ENCODE data around the gene C1orf232. TPM values are rescaled to one million over a fixed set of nuclear protein-coding genes. Genes with fewer than 3 reads are reported as not detected.

Gene C1orf232
- total and polyA plus RNA-seq, 4 donors, result not detected

DNA sequence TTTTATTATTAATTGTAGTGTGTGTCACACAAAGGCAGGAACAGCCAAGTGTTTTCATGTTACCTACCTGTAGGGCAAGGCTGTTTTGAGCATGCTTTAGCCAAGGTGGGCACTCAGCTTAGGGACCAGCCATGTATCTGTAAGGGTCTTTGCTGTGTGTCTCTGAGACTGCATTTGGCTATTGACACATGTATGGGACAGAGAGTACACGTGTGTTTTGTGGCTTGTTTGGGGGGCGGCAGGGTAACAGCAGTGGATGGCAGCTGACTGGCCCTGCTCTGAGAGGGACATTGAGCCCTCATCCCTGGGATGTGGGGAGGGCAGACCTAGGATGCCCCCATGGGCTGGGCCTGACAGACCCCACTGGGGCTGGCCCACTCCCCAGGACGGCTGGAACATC is 28.5 kb upstream of the C1orf232 start:
- H3K9ac ChIP-seq (ENCODE audit: low read depth in 1 of 2, low read length in 2 of 2), result no peak overlapping the region
- WGBS, result 93% methylated on average over 3 of the region's 3 CpGs
- no peaks in the 10 kb centered on the region for H3K4me1 ChIP-seq (ENCODE audit: control insufficient read depth in 4 of 4, insufficient read depth in 4 of 4, low read length in 3 of 4)
- no peak for TF ChIP-seq RXRA (IDR thresholded peaks at IDR 0.05)
- TF ChIP-seq HNF4G (IDR thresholded peaks at IDR 0.05), result no peak
- TF ChIP-seq, protein P1, sequence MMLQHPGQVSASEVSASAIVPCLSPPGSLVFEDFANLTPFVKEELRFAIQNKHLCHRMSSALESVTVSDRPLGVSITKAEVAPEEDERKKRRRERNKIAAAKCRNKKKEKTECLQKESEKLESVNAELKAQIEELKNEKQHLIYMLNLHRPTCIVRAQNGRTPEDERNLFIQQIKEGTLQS (IDR thresholded peaks at IDR 0.05), result no peak
- TF ChIP-seq EGR1 (IDR thresholded peaks at IDR 0.05; ENCODE audit: low read depth in 2 of 2), result no peak
- TF ChIP-seq JUND (IDR thresholded peaks at IDR 0.05), result no peak
- no peaks in the 10 kb centered on the region for H3K36me3 ChIP-seq (ENCODE audit: control insufficient read depth in 4 of 4, insufficient read depth in 3 of 4, low read depth in 1 of 4, low read length in 3 of 4)
- H3K4me3 ChIP-seq (ENCODE audit: low read depth in 1 of 3, low read length in 3 of 3), result no peak overlapping the region
- no peaks in the 10 kb centered on the region for H3K9me3 ChIP-seq (ENCODE audit: control insufficient read depth in 4 of 4, low read length in 3 of 4)
- DNase-seq (ENCODE audit: low spot score), result no peak
- no peak overlapping the region for H3K27ac ChIP-seq (ENCODE audit: low read depth in 1 of 2, low read length in 2 of 2)
- H3K27me3 ChIP-seq (ENCODE audit: control insufficient read depth in 4 of 4, insufficient read depth in 4 of 4, low read length in 3 of 4), result no peaks in the 10 kb centered on the region

DNA sequence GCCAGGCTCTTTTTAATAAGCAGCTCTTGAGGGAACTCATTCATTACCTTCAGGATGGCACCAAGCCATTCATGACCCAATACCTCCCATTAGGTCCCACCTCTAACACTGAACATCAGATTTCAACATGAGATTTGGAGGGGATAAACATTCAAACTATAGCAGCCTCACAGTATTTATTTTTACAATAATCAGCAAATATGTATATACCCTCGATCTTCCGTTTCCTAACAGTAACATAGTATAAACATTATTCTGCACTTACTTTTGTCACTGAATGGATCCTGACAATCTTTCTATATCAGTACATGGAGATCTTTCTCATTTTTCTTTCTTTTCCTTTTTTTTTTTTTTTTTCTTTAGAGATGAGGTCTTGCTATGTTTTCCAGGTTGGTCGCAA is 27.0 kb upstream of the C1orf232 start:
- no peak for DNase-seq (ENCODE audit: low spot score)
- H3K9ac ChIP-seq (ENCODE audit: low read depth in 1 of 2, low read length in 2 of 2), result no peak overlapping the region
- TF ChIP-seq, protein P2, sequence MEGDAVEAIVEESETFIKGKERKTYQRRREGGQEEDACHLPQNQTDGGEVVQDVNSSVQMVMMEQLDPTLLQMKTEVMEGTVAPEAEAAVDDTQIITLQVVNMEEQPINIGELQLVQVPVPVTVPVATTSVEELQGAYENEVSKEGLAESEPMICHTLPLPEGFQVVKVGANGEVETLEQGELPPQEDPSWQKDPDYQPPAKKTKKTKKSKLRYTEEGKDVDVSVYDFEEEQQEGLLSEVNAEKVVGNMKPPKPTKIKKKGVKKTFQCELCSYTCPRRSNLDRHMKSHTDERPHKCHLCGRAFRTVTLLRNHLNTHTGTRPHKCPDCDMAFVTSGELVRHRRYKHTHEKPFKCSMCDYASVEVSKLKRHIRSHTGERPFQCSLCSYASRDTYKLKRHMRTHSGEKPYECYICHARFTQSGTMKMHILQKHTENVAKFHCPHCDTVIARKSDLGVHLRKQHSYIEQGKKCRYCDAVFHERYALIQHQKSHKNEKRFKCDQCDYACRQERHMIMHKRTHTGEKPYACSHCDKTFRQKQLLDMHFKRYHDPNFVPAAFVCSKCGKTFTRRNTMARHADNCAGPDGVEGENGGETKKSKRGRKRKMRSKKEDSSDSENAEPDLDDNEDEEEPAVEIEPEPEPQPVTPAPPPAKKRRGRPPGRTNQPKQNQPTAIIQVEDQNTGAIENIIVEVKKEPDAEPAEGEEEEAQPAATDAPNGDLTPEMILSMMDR (IDR thresholded peaks at IDR 0.05; ENCODE audit: low read depth, low read length, missing input control), result no peak
- no peak for TF ChIP-seq RAD21 (IDR thresholded peaks at IDR 0.05)
- TF ChIP-seq FOXA2 (IDR thresholded peaks at IDR 0.05), result no peak
- TF ChIP-seq HNF4A (conservative IDR thresholded peaks at IDR 0.05), result no peak
- TF ChIP-seq, protein P1 (IDR thresholded peaks at IDR 0.05), result no peak
- TF ChIP-seq GABPA (IDR thresholded peaks at IDR 0.05 in 1 of 2, conservative IDR thresholded peaks at IDR 0.05 in 1 of 2), result no peak
- TF ChIP-seq HNF4G (IDR thresholded peaks at IDR 0.05), result no peak
- no peak for TF ChIP-seq NR2F2 (IDR thresholded peaks at IDR 0.05)
- TF ChIP-seq RXRA (IDR thresholded peaks at IDR 0.05), result no peak
- TF ChIP-seq, protein P3, sequence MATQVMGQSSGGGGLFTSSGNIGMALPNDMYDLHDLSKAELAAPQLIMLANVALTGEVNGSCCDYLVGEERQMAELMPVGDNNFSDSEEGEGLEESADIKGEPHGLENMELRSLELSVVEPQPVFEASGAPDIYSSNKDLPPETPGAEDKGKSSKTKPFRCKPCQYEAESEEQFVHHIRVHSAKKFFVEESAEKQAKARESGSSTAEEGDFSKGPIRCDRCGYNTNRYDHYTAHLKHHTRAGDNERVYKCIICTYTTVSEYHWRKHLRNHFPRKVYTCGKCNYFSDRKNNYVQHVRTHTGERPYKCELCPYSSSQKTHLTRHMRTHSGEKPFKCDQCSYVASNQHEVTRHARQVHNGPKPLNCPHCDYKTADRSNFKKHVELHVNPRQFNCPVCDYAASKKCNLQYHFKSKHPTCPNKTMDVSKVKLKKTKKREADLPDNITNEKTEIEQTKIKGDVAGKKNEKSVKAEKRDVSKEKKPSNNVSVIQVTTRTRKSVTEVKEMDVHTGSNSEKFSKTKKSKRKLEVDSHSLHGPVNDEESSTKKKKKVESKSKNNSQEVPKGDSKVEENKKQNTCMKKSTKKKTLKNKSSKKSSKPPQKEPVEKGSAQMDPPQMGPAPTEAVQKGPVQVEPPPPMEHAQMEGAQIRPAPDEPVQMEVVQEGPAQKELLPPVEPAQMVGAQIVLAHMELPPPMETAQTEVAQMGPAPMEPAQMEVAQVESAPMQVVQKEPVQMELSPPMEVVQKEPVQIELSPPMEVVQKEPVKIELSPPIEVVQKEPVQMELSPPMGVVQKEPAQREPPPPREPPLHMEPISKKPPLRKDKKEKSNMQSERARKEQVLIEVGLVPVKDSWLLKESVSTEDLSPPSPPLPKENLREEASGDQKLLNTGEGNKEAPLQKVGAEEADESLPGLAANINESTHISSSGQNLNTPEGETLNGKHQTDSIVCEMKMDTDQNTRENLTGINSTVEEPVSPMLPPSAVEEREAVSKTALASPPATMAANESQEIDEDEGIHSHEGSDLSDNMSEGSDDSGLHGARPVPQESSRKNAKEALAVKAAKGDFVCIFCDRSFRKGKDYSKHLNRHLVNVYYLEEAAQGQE (IDR thresholded peaks at IDR 0.05), result no peak
- TF ChIP-seq, protein P4, sequence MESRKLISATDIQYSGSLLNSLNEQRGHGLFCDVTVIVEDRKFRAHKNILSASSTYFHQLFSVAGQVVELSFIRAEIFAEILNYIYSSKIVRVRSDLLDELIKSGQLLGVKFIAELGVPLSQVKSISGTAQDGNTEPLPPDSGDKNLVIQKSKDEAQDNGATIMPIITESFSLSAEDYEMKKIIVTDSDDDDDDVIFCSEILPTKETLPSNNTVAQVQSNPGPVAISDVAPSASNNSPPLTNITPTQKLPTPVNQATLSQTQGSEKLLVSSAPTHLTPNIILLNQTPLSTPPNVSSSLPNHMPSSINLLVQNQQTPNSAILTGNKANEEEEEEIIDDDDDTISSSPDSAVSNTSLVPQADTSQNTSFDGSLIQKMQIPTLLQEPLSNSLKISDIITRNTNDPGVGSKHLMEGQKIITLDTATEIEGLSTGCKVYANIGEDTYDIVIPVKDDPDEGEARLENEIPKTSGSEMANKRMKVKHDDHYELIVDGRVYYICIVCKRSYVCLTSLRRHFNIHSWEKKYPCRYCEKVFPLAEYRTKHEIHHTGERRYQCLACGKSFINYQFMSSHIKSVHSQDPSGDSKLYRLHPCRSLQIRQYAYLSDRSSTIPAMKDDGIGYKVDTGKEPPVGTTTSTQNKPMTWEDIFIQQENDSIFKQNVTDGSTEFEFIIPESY (IDR thresholded peaks at IDR 0.05), result no peak
- TF ChIP-seq FOXA1 (IDR thresholded peaks at IDR 0.05), result no peak
- no peaks in the 10 kb centered on the region for H3K27me3 ChIP-seq (ENCODE audit: control insufficient read depth in 4 of 4, insufficient read depth in 4 of 4, low read length in 3 of 4)
- no peaks in the 10 kb centered on the region for H3K9me3 ChIP-seq (ENCODE audit: control insufficient read depth in 4 of 4, low read length in 3 of 4)
- H3K4me1 ChIP-seq (ENCODE audit: control insufficient read depth in 4 of 4, insufficient read depth in 4 of 4, low read length in 3 of 4), result no peaks in the 10 kb centered on the region
- no peaks in the 10 kb centered on the region for H3K36me3 ChIP-seq (ENCODE audit: control insufficient read depth in 4 of 4, insufficient read depth in 3 of 4, low read depth in 1 of 4, low read length in 3 of 4)
- no peak overlapping the region for H3K4me3 ChIP-seq (ENCODE audit: low read depth in 1 of 3, low read length in 3 of 3)
- 61% methylated on average over 3 of the region's 3 CpGs for WGBS
- no peak overlapping the region for H3K27ac ChIP-seq (ENCODE audit: low read depth in 1 of 2, low read length in 2 of 2)

Measured in liver (tissue), 9 donors.